Measurements from ENCODE around the gene AMOTL2.

The AMOTL2 gene

DNA sequence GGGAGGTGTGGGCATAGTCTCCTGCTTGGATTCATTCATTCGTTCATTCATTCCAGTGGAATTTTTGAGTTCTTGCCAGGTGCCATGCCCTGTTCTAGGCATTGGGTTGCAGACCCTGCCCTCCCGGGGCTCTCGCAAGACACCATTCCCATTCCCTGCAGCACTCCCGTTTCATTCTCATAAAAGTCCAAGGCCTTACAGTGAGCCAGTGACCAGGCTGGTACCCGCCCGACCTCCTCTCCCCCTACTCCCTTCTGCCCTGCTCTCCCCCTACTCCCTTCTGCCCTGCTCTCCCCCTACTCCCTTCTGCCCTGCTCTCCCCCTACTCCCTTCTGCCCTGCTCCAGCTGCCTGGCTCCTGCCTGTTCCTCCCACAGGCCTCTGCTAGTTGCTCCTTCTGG, 41.9 kb downstream of the AMOTL2 start:
- Histone ChIP-seq H3K4me2 (ENCODE audit: insufficient read depth, low read length) (no peak overlapping the region), H3K79me2 (ENCODE audit: insufficient read depth, low read length) (no peaks in the 10 kb centered on the region), H3K27ac (ENCODE audit: low read length) (no peak overlapping the region), H3K4me3 (ENCODE audit: low read depth in 1 of 2, low read length in 2 of 2) (no peak overlapping the region), H3K4me1 (ENCODE audit: insufficient read depth, low read length) (no peaks in the 10 kb centered on the region), H3K9me3 (ENCODE audit: insufficient read depth, low read length, severe bottlenecking) (no peaks in the 10 kb centered on the region), H3K27me3 (ENCODE audit: insufficient read depth, low read length, poor library complexity) (no peaks in the 10 kb centered on the region), H3K9ac (ENCODE audit: low read depth, low read length) (no peak overlapping the region), H3K36me3 (ENCODE audit: insufficient read depth, low read length) (no peaks in the 10 kb centered on the region), H4K20me1 (ENCODE audit: insufficient read depth, low read length) (no peaks in the 10 kb centered on the region), H2AFZ (ENCODE audit: low read depth, low read length) (no peak overlapping the region)
- ATAC-seq (ENCODE audit: insufficient read depth, low read depth) = no peak
- DNase-seq = no peak
- TF ChIP-seq EZH2 (IDR thresholded peaks at IDR 0.05; ENCODE audit: borderline replicate concordance, low read depth, low read length, severe bottlenecking) = no peak

DNA sequence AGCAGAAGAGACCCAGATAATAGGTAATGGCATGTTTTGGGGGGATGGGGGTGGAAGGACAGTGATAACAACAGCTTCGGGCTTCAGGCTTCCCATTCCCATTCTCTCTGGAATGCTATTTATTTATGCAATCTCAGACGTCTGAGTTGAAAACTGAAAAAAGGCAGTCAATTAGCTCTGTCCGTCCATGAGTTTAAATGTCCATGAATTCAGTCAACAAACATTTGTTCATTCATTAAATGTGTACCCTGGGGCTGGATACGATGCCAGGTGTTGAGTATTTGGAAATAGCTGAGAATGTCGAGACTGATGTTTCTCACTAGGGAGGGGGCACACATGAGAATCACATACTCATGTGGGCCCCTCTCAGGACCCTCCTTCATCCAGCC, 42.4 kb downstream of the AMOTL2 start:
- no peak for DNase-seq
- Histone ChIP-seq H3K4me2 (ENCODE audit: insufficient read depth, low read length) (no peak overlapping the region), H2AFZ (ENCODE audit: low read depth, low read length) (no peak overlapping the region), H4K20me1 (ENCODE audit: insufficient read depth, low read length) (no peaks in the 10 kb centered on the region), H3K79me2 (ENCODE audit: insufficient read depth, low read length) (no peaks in the 10 kb centered on the region), H3K4me3 (ENCODE audit: low read depth in 1 of 2, low read length in 2 of 2) (no peak overlapping the region), H3K9ac (ENCODE audit: low read depth, low read length) (no peak overlapping the region), H3K27me3 (ENCODE audit: insufficient read depth, low read length, poor library complexity) (no peaks in the 10 kb centered on the region), H3K27ac (ENCODE audit: low read length) (no peak overlapping the region), H3K9me3 (ENCODE audit: insufficient read depth, low read length, severe bottlenecking) (no peaks in the 10 kb centered on the region), H3K4me1 (ENCODE audit: insufficient read depth, low read length) (no peaks in the 10 kb centered on the region), H3K36me3 (ENCODE audit: insufficient read depth, low read length) (no peaks in the 10 kb centered on the region)
- TF ChIP-seq, protein P1, sequence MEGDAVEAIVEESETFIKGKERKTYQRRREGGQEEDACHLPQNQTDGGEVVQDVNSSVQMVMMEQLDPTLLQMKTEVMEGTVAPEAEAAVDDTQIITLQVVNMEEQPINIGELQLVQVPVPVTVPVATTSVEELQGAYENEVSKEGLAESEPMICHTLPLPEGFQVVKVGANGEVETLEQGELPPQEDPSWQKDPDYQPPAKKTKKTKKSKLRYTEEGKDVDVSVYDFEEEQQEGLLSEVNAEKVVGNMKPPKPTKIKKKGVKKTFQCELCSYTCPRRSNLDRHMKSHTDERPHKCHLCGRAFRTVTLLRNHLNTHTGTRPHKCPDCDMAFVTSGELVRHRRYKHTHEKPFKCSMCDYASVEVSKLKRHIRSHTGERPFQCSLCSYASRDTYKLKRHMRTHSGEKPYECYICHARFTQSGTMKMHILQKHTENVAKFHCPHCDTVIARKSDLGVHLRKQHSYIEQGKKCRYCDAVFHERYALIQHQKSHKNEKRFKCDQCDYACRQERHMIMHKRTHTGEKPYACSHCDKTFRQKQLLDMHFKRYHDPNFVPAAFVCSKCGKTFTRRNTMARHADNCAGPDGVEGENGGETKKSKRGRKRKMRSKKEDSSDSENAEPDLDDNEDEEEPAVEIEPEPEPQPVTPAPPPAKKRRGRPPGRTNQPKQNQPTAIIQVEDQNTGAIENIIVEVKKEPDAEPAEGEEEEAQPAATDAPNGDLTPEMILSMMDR (IDR thresholded peaks at IDR 0.05; ENCODE audit: borderline replicate concordance, extremely low read depth, low read length, poor library complexity, severe bottlenecking) = no peak
- no peak for TF ChIP-seq EZH2 (IDR thresholded peaks at IDR 0.05; ENCODE audit: borderline replicate concordance, low read depth, low read length, severe bottlenecking)
- no peak for ATAC-seq (ENCODE audit: insufficient read depth, low read depth)

DNA sequence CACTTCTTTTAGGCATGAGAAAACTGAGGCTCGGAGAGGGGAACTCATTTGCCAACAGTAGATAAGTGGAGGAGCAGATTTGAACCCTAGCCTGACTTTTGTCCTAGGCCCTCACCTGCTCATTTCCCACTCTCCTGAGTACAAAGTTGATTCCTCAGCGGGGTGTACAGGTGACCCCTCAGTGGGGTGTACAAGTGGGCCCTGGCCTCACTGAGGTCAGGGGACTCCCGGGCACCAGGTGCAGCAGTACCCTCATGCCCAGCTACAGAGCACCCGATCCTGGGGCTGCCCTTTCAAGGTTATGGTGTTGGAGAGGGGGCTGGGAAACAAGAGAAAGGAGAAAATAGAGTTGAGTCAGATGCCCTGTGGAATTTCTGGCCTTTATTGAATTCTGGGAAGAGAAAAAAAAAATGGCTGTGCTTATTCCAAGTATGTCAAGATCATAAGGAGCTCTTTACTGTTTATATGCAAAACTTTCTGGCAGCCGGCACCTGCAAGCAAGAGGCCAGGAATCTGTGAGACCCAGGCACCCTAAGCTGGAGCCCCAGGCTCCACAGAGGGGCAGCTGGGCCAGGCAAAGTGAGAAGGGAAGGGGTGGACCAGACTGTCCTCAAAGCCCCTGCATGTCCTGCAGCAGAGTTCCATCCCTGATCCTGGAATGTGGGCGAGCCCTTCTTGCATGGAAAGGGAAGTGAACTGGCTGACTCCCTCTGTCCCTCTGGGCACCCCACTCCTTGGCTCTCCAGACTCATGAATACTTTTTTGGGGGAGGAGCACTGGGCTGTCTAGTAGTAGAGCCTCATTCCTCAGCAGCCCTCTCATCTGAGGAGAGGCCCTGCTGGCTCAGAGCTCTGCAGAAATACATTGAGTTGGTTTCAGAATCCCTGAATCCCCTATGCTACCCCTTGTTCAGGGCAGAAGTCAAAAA, 43.1 kb downstream of the AMOTL2 start:
- Histone ChIP-seq H3K79me2 (ENCODE audit: insufficient read depth, low read length) (no peaks in the 10 kb centered on the region), H3K36me3 (ENCODE audit: insufficient read depth, low read length) (no peaks in the 10 kb centered on the region), H3K9me3 (ENCODE audit: insufficient read depth, low read length, severe bottlenecking) (no peaks in the 10 kb centered on the region), H3K27me3 (ENCODE audit: insufficient read depth, low read length, poor library complexity) (no peaks in the 10 kb centered on the region), H4K20me1 (ENCODE audit: insufficient read depth, low read length) (no peaks in the 10 kb centered on the region), H3K4me2 (ENCODE audit: insufficient read depth, low read length) (no peak overlapping the region), H2AFZ (ENCODE audit: low read depth, low read length) (no peak overlapping the region), H3K9ac (ENCODE audit: low read depth, low read length) (no peak overlapping the region), H3K4me1 (ENCODE audit: insufficient read depth, low read length) (no peaks in the 10 kb centered on the region), H3K27ac (ENCODE audit: low read length) (no peak overlapping the region), H3K4me3 (ENCODE audit: low read depth in 1 of 2, low read length in 2 of 2) (no peak overlapping the region)
- DNase-seq = no peak
- ATAC-seq (ENCODE audit: insufficient read depth, low read depth) = no peak
- TF ChIP-seq, protein P1 (IDR thresholded peaks at IDR 0.05; ENCODE audit: borderline replicate concordance, extremely low read depth, low read length, poor library complexity, severe bottlenecking) = no peak
- no peak for TF ChIP-seq EZH2 (IDR thresholded peaks at IDR 0.05; ENCODE audit: borderline replicate concordance, low read depth, low read length, severe bottlenecking)

DNA sequence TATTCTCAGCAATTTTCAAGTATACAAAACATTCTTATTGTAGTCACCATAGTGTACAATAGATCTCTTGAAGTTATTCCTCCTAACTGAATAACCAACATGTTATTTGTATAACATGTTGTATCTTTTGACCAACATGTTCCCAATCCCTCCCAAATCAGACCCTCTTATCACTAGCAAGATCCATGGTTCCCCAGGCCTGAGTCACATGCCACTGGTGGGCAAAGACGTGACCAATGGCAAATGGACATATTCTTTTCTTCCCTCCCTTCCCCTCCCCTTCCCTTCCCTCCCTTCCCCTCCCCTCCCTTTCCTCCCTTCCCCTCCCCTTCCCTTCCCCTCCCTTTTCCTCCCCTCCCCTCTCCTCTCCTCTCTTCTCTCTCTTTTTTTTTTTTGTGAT, 45.4 kb downstream of the AMOTL2 start:
- Histone ChIP-seq H3K27me3 (ENCODE audit: insufficient read depth, low read length, poor library complexity) (peaks cover 4% of the 10 kb centered on the region), H3K4me2 (ENCODE audit: insufficient read depth, low read length) (no peak overlapping the region), H3K9ac (ENCODE audit: low read depth, low read length) (no peak overlapping the region), H3K27ac (ENCODE audit: low read length) (no peak overlapping the region), H3K79me2 (ENCODE audit: insufficient read depth, low read length) (no peaks in the 10 kb centered on the region), H4K20me1 (ENCODE audit: insufficient read depth, low read length) (no peaks in the 10 kb centered on the region), H2AFZ (ENCODE audit: low read depth, low read length) (no peak overlapping the region), H3K4me3 (ENCODE audit: low read depth in 1 of 2, low read length in 2 of 2) (no peak overlapping the region), H3K9me3 (ENCODE audit: insufficient read depth, low read length, severe bottlenecking) (no peaks in the 10 kb centered on the region), H3K36me3 (ENCODE audit: insufficient read depth, low read length) (no peaks in the 10 kb centered on the region), H3K4me1 (ENCODE audit: insufficient read depth, low read length) (no peaks in the 10 kb centered on the region)
- TF ChIP-seq, protein P1 (IDR thresholded peaks at IDR 0.05; ENCODE audit: borderline replicate concordance, extremely low read depth, low read length, poor library complexity, severe bottlenecking) = no peak
- TF ChIP-seq EZH2 (IDR thresholded peaks at IDR 0.05; ENCODE audit: borderline replicate concordance, low read depth, low read length, severe bottlenecking) = no peak
- ATAC-seq (ENCODE audit: insufficient read depth, low read depth) (no peak), DNase-seq (no peak)
